Measurements from ENCODE around the gene MGAT4A. TPM values are rescaled to one million over a fixed set of nuclear protein-coding genes. Genes with fewer than 3 reads are reported as not detected.

MGAT4A gene
- total RNA-seq, 2 experiments from 2014 or later: 10.1 to 15.4 TPM

DNA sequence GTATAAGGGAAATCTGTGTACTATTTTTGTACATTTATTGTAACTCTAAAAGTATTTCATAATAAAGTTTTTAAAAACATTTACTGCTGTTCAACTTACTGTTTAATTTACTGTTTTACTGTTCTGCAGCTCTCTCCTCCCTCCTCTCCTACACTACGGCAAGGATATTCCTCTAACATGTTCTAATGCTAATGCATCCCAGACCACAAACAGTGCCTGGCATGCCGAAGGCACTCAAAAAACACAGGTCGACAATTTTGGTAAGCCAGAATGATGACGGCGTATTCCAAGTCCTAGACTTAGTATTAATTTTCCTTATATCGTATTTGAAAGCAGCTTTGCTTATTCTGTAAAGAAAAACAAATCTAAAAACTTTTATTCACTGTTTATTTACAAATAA lies 13.3 kb downstream of the MGAT4A start:
- POLR2A ChIA-PET: interaction anchor here (0.7 kb wide), 1 partner anchor 20 kb away, joined by 3 read pairs; no protein-coding TSS in a partner anchor
- peaks cover 17% of the 10 kb centered on the region for H3K4me1 ChIP-seq (ENCODE audit: insufficient read depth, low read length, poor library complexity, severe bottlenecking)
- no peaks in the 10 kb centered on the region for H3K79me2 ChIP-seq (ENCODE audit: insufficient read depth, low read depth, low read length)
- peaks cover 23% of the 10 kb centered on the region for H3K36me3 ChIP-seq (ENCODE audit: insufficient read depth, low read length)
- TF ChIP-seq EZH2phosphoT487 (IDR thresholded peaks at IDR 0.05; ENCODE audit: borderline replicate concordance, low read depth, low read length): no peak
- TF ChIP-seq, protein P1, sequence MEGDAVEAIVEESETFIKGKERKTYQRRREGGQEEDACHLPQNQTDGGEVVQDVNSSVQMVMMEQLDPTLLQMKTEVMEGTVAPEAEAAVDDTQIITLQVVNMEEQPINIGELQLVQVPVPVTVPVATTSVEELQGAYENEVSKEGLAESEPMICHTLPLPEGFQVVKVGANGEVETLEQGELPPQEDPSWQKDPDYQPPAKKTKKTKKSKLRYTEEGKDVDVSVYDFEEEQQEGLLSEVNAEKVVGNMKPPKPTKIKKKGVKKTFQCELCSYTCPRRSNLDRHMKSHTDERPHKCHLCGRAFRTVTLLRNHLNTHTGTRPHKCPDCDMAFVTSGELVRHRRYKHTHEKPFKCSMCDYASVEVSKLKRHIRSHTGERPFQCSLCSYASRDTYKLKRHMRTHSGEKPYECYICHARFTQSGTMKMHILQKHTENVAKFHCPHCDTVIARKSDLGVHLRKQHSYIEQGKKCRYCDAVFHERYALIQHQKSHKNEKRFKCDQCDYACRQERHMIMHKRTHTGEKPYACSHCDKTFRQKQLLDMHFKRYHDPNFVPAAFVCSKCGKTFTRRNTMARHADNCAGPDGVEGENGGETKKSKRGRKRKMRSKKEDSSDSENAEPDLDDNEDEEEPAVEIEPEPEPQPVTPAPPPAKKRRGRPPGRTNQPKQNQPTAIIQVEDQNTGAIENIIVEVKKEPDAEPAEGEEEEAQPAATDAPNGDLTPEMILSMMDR (conservative IDR thresholded peaks at IDR 0.05; ENCODE audit: low read length): no peak
- intact Hi-C loops (cut with micrococcal nuclease; ENCODE audit: unreplicated experiment): no loop called here
- peaks cover 7% of the 10 kb centered on the region; the same call in 1 of the 2 replicates for H3K9me3 ChIP-seq (ENCODE audit: low read length)
- CTCF ChIA-PET (ENCODE audit: unreplicated experiment): no interaction called here
- H3K4me2 ChIP-seq (ENCODE audit: low read length): no peak overlapping the region
- no peak for DNase-seq (ENCODE audit: low spot score)
- no peak overlapping the region for H3K27ac ChIP-seq (ENCODE audit: low read depth, low read length, poor library complexity, severe bottlenecking)
- no peaks in the 10 kb centered on the region for H3K9me2 ChIP-seq (ENCODE audit: insufficient read depth, low read length)
- H3K4me3 ChIP-seq (ENCODE audit: low read depth, low read length, poor library complexity, severe bottlenecking): no peak overlapping the region
- H2AFZ ChIP-seq (ENCODE audit: low read length): no peak overlapping the region
- BruUV-seq (replicated peaks): no TSS peak
- H4K20me1 ChIP-seq (ENCODE audit: insufficient read depth, low read length): no peaks in the 10 kb centered on the region

DNA sequence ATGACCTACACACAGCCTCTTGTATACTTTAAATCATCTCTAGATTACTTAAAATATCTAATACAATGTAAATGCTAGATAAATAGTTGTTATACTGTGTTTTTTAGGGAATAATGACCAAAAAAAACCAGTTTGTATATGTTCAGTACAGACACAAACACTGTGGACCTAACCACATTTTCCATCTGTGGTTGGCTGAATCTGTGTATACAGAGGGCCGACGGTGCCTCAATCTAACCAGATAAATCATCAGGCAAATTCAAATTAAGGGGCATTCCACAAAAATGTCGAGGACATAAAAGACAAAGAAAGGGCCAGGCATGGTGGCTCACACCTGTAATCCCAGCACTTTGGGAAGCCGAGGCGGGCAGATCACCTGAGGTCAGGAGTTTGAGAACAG lies 14.1 kb downstream of the MGAT4A start:
- intact Hi-C loops (cut with micrococcal nuclease; ENCODE audit: unreplicated experiment): no loop called here
- Histone ChIP-seq H2AFZ (ENCODE audit: low read length) (no peak overlapping the region), H3K9me2 (ENCODE audit: insufficient read depth, low read length) (no peaks in the 10 kb centered on the region), H3K4me3 (ENCODE audit: low read depth, low read length, poor library complexity, severe bottlenecking) (no peak overlapping the region), H3K4me2 (ENCODE audit: low read length) (no peak overlapping the region), H3K4me1 (ENCODE audit: insufficient read depth, low read length, poor library complexity, severe bottlenecking) (peaks cover 17% of the 10 kb centered on the region), H4K20me1 (ENCODE audit: insufficient read depth, low read length) (no peaks in the 10 kb centered on the region), H3K36me3 (ENCODE audit: insufficient read depth, low read length) (peaks cover 17% of the 10 kb centered on the region), H3K27ac (ENCODE audit: low read depth, low read length, poor library complexity, severe bottlenecking) (no peak overlapping the region), H3K9me3 (ENCODE audit: low read length) (peaks cover 7% of the 10 kb centered on the region; the same call in 1 of the 2 replicates), H3K79me2 (ENCODE audit: insufficient read depth, low read depth, low read length) (no peaks in the 10 kb centered on the region)
- ChIA-PET POLR2A (interaction anchor here (0.7 kb wide), 1 partner anchor 566 kb away, joined by 4 read pairs; no protein-coding TSS in a partner anchor), CTCF (ENCODE audit: unreplicated experiment) (no interaction called here)
- no peak for TF ChIP-seq EZH2phosphoT487 (IDR thresholded peaks at IDR 0.05; ENCODE audit: borderline replicate concordance, low read depth, low read length)
- TF ChIP-seq, protein P1 (conservative IDR thresholded peaks at IDR 0.05; ENCODE audit: low read length): no peak
- DNase-seq (ENCODE audit: low spot score): no peak
- no TSS peak for BruUV-seq (replicated peaks)

DNA sequence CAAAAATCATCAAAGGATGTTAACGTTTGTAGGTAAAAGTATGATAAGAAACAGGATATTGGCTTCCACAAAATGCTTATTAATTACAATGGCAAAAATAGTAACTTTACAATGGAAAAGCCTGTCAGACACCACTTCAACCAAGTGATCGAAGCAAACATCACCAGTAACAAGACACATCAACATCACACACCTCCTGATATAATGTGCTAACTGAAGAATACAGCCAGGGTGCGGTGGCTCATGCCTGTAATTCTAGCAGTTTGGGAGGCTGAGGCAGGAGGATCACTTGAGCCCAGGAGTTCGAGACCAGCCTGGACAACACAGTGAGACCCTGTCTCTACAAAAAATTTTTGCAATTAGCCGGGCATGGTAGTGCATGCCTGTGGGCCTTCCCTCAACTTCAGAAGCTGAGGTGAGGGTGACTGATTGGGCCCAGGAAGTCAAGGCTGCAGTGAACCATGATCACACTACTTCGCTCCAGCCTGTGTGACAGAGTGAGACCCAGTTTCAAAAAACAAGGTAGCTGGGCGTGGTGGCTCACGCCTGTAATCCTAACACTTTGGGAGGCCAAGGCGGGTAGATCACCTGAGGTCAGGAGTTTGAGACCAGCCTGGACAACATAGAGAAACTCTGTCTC lies 15.0 kb downstream of the MGAT4A start:
- Histone ChIP-seq H3K4me2 (ENCODE audit: low read length) (no peak overlapping the region), H3K9me2 (ENCODE audit: insufficient read depth, low read length) (no peaks in the 10 kb centered on the region), H3K27ac (ENCODE audit: low read depth, low read length, poor library complexity, severe bottlenecking) (no peak overlapping the region), H3K4me1 (ENCODE audit: insufficient read depth, low read length, poor library complexity, severe bottlenecking) (peaks cover 17% of the 10 kb centered on the region), H4K20me1 (ENCODE audit: insufficient read depth, low read length) (no peaks in the 10 kb centered on the region), H3K9me3 (ENCODE audit: low read length) (peaks cover 7% of the 10 kb centered on the region; the same call in 1 of the 2 replicates), H3K79me2 (ENCODE audit: insufficient read depth, low read depth, low read length) (no peaks in the 10 kb centered on the region), H3K4me3 (ENCODE audit: low read depth, low read length, poor library complexity, severe bottlenecking) (no peak overlapping the region), H3K36me3 (ENCODE audit: insufficient read depth, low read length) (peaks cover 11% of the 10 kb centered on the region), H2AFZ (ENCODE audit: low read length) (no peak overlapping the region)
- no peak for DNase-seq (ENCODE audit: low spot score)
- TF ChIP-seq, protein P1 (conservative IDR thresholded peaks at IDR 0.05; ENCODE audit: low read length): no peak
- no peak for TF ChIP-seq EZH2phosphoT487 (IDR thresholded peaks at IDR 0.05; ENCODE audit: borderline replicate concordance, low read depth, low read length)
- no TSS peak for BruUV-seq (replicated peaks)
- ChIA-PET POLR2A (interaction anchor here (0.8 kb wide), 1 partner anchor 408 kb away, joined by 3 read pairs; no protein-coding TSS in a partner anchor), CTCF (ENCODE audit: unreplicated experiment) (no interaction called here)
- intact Hi-C loops (cut with micrococcal nuclease; ENCODE audit: unreplicated experiment): no loop called here

All from OCI-LY7 (cell line).